Ovary (tissue), 9 donors: Measurements from ENCODE around the gene MYO15B. TPM values are rescaled to one million over a fixed set of nuclear protein-coding genes. Genes with fewer than 3 reads are reported as not detected.

Experiments
- DNase-seq, 5 donors: peaks; one replicate each; pipeline ENCODE4 v3.0.0-alpha.2; 2019 to 2020
- H3K27ac ChIP-seq, 2 donors: fragments of 200-600 bp; one replicate each; pipeline versions ENCODE4 v1.5.1 to v1.8.0; 2019 to 2022
- H3K27me3 ChIP-seq: fragments of 200-600 bp; one replicate; pipeline ENCODE4 v1.8.0; 2022
- H3K36me3 ChIP-seq: fragments of 200-600 bp; sonication (generic); one replicate; pipeline ENCODE4 v1.5.1; 2019
- H3K4me1 ChIP-seq: one replicate; pipeline ENCODE4 v1.8.1; 2013; ENCODE audit warnings: mild to moderate bottlenecking, moderate library complexity; ENCODE audit not compliant: insufficient read depth
- H3K4me3 ChIP-seq: fragments of 200-600 bp; sonication (generic); one replicate; pipeline ENCODE4 v1.5.1; 2017
- H3K9me3 ChIP-seq, 2 donors: fragments of 200-600 bp in 1 of 2; sonication (generic) in 1 of 2; one replicate each; pipeline versions ENCODE4 v1.5.1 to v1.8.1; 2013 to 2019; ENCODE audit warnings: mild to moderate bottlenecking in 1 of 2, moderate library complexity in 1 of 2
- EP300 ChIP-seq: sonication (generic); formaldehyde crosslinking; IDR thresholded peaks from one replicate; pipeline ENCODE4 v1.6.1; 2017; ENCODE audit warnings: antibody characterized with exemption
- POLR2A ChIP-seq: fragments of 450-650 bp; IDR thresholded peaks from one replicate; pipeline ENCODE4 v1.6.1; 2017; ENCODE audit warnings: antibody characterized with exemption, mild to moderate bottlenecking, moderate library complexity
- WGBS, 3 donors: extraction: QIAGEN DNeasy Blood & Tissue Kit in 1 of 3; methylation state at CpG; one replicate each; pipeline versions ENCODE4 v1.1.5 to v1.1.7; 2013 to 2017; 5-methylcytosine and 5-hydroxymethylcytosine counted together
- intact Hi-C, 4 donors: fragments of 100-400 bp; cut with DNase I; formaldehyde crosslinking; loops; one replicate each; pipeline versions ENCODE4 v1.11.0 to v1.15.1; 2022 to 2023
- polyA plus RNA-seq, 2 donors: library from polyadenylated mRNA; stranded (reverse); fragments of 200-250 nt in 1 of 2; fragments of 350-450 nt in 1 of 2; fragmentation: Illumina TruSeq in 1 of 2; extraction: RNeasy Lipid Tissue Mini Kit (QIAGEN cat#74804) in 1 of 2; gene quantifications; one replicate each; pipeline ENCODE4 v1.2.3, GENCODE V29; 2013 to 2014
- total RNA-seq, 7 donors: library from RNA; depleted of rRNA in 2 of 7; stranded (reverse); fragments of >200 nt in 2 of 7; fragmentation: NEBNext Ultra II Directional in 3 of 7; extraction: Animal tissue kit (Norgen Biotek cat#: 25700) in 3 of 7; gene quantifications; one replicate each; pipeline versions ENCODE4 v1.1.0 to v1.2.4, GENCODE V29; 2016 to 2023
- TF ChIP-seq, protein P1 (sequence below), 3 donors: fragments of 450-650 bp in 2 of 3; fragments of 200-600 bp in 1 of 3; IDR thresholded peaks; one replicate each; pipeline versions ENCODE4 v1.5.1 to v1.8.0; 2016 to 2022; ENCODE audit warnings: antibody characterized with exemption in 3 of 3, mild to moderate bottlenecking in 1 of 3
- donor health status: DM: no; HTN: no; CAD: no; lungs with moderate emphysema.
- donor health status: DM: no; HTN: no; CAD: no.
- donor health status: Bipolar disorder and iron deficiency.
- donor health status: DM: yes; HTN: yes; CAD: no.
- donor health status: DM: no; HTN: no; CAD: no.
- donor health status: DM: yes; HTN: yes; CAD: no.

The MYO15B gene
- total and polyA plus RNA-seq, 9 donors = 31.0 to 383 (median 238) TPM

DNA sequence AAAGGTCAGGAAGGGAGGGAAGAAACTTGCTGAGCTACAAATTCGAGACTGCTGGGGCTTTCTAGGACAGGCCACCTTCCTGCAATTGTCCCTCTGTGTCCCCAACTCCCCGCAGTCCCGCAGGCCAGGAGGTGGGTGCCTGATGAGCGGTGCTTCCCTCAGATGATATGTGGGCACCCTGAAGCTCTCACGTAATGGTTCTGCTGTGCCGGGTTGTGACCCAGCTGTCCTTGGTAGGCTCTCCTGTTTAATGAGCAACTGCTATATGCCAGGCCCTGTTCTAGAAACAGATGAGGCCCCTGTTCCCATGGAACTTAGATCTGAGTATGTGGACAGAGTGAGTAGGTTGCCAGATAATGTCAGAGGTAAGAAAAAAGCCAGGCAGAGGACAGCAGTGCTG, 22.0 kb upstream of the MYO15B start:
- H3K4me1 ChIP-seq = peaks cover 4% of the 10 kb centered on the region
- no peaks in the 10 kb centered on the region for H3K9me3 ChIP-seq
- DNase-seq = no peak
- WGBS, 3 donors = 90 to 93% (median 90%) methylated on average over 6 of the region's 6 CpGs
- H3K4me3 ChIP-seq = no peak overlapping the region
- TF ChIP-seq EP300 = no peak
- TF ChIP-seq, protein P1, sequence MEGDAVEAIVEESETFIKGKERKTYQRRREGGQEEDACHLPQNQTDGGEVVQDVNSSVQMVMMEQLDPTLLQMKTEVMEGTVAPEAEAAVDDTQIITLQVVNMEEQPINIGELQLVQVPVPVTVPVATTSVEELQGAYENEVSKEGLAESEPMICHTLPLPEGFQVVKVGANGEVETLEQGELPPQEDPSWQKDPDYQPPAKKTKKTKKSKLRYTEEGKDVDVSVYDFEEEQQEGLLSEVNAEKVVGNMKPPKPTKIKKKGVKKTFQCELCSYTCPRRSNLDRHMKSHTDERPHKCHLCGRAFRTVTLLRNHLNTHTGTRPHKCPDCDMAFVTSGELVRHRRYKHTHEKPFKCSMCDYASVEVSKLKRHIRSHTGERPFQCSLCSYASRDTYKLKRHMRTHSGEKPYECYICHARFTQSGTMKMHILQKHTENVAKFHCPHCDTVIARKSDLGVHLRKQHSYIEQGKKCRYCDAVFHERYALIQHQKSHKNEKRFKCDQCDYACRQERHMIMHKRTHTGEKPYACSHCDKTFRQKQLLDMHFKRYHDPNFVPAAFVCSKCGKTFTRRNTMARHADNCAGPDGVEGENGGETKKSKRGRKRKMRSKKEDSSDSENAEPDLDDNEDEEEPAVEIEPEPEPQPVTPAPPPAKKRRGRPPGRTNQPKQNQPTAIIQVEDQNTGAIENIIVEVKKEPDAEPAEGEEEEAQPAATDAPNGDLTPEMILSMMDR (IDR thresholded peaks at IDR 0.05) = no peak
- TF ChIP-seq POLR2A = no peak
- no peak overlapping the region for H3K27ac ChIP-seq
- intact Hi-C loops = no loop called here
- no peaks in the 10 kb centered on the region for H3K27me3 ChIP-seq
- H3K36me3 ChIP-seq = no peaks in the 10 kb centered on the region

DNA sequence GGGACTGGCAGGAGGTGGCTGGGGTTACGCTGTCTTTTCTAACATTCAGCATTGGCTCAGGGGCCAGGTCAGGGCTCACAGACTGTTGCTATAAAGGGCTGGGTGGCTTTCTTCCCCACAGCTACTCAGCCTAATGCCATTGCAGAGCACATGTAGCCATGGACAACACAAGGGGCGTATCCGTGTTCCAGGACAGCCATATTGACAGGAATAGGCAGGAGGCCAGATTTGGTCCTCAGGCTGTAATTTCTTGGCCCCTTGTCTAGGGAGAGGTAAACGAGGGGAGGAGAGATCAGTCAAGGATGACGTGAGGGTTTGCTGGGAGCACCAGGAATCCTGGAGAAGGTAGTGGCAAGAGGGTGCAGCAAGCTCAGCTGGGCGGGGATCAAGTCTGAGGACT, 21.2 kb upstream of the MYO15B start:
- no peak for DNase-seq
- TF ChIP-seq, protein P1 (IDR thresholded peaks at IDR 0.05) = no peak
- no peak for TF ChIP-seq EP300
- no peak for TF ChIP-seq POLR2A
- WGBS, 3 donors = 83 to 87% (median 86%) methylated on average over 6 of the region's 6 CpGs
- Histone ChIP-seq H3K4me3 (no peak overlapping the region), H3K9me3 (no peaks in the 10 kb centered on the region), H3K36me3 (no peaks in the 10 kb centered on the region), H3K27me3 (no peaks in the 10 kb centered on the region), H3K27ac (no peak overlapping the region), H3K4me1 (peaks cover 4% of the 10 kb centered on the region)
- intact Hi-C loops = no loop called here

DNA sequence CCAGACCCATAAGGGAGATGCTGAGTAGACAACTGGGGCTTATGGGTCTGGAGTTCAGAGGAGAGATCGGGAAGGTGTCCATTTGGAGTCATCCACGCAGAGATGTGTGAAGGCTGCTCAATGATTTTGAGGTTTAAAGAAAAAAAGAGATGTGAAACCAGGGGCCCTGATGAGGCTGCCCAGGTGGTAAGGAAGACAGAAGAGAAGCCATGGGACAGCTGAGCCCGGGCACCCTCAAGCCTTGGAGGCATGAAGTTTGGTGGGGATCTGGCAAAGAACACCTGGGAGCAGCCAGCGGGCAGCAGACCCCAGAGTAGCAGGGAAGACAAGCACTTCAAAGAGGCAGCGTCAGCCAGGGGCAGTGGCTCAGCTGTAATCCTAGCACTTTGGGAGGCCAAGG, 20.8 kb upstream of the MYO15B start:
- Histone ChIP-seq H3K4me1 (peaks cover 4% of the 10 kb centered on the region), H3K9me3 (no peaks in the 10 kb centered on the region), H3K27ac (no peak overlapping the region), H3K27me3 (no peaks in the 10 kb centered on the region), H3K36me3 (no peaks in the 10 kb centered on the region), H3K4me3 (no peak overlapping the region)
- no peak for DNase-seq
- 91 to 98% (median 93%) methylated on average over 5 of the region's 5 CpGs for WGBS, 3 donors
- TF ChIP-seq POLR2A = no peak
- TF ChIP-seq, protein P1 (IDR thresholded peaks at IDR 0.05) = no peak
- TF ChIP-seq EP300 = no peak
- intact Hi-C loops = no loop called here

DNA sequence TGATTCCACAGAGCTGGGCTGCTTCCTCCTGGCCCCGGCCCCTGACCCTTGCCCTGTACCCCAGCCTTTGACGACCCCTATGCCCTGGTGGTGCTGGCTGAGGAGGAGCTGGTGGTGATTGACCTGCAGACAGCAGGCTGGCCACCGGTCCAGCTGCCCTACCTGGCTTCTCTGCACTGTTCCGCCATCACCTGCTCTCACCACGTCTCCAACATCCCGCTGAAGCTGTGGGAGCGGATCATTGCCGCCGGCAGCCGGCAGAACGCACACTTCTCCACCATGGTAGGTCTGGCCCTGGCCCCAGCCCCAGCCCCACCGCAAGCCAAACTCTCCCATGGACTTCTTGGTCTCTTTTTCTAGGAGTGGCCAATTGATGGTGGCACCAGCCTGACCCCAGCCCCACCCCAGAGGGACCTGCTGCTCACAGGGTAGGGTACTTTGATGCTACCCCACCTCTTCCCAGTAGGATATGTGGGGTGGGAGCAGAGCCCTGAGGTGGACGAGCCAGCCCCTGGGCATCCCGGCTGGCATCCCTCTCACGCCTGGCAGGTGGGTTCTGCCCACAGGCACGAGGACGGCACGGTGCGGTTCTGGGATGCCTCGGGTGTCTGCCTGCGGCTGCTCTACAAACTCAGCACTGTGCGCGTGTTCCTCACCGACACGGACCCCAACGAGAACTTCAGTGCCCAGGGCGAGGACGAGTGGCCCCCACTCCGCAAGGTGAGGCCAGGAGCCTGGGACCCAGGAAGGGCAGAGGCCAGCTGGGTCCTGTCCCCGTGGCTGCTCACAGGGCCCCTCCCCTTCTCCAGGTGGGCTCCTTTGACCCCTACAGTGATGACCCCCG, 19.0 kb upstream of the MYO15B start:
- intact Hi-C loops = no loop called here
- no peak for TF ChIP-seq POLR2A
- TF ChIP-seq, protein P1 (IDR thresholded peaks at IDR 0.05) = no peak
- no peak for TF ChIP-seq EP300
- no peak overlapping the region for H3K4me3 ChIP-seq
- no peaks in the 10 kb centered on the region for H3K27me3 ChIP-seq
- no peaks in the 10 kb centered on the region for H3K4me1 ChIP-seq
- DNase-seq = no peak
- H3K36me3 ChIP-seq = no peaks in the 10 kb centered on the region
- WGBS, 3 donors = 88 to 94% (median 94%) methylated on average over 31 of the region's 31 CpGs
- no peak overlapping the region for H3K27ac ChIP-seq
- H3K9me3 ChIP-seq = no peaks in the 10 kb centered on the region
